ENCODE results near the gene ACBD6.

GRCh38 chr1:180251526-180252305, 250.7 kb downstream of the ACBD6 start:
- TF ChIP-seq CTCF (IDR thresholded peaks at IDR 0.05): no peak
- no peak for TF ChIP-seq POLR2A (IDR thresholded peaks at IDR 0.05)
- TF ChIP-seq EP300 (IDR thresholded peaks at IDR 0.05): no peak
- no peak for TF ChIP-seq POLR2AphosphoS5 (IDR thresholded peaks at IDR 0.05)

Measured in stomach (tissue), 4 donors.